Activated T-cell treated with anti-CD3 and anti-CD28 coated beads for 4 hours (primary cell): ENCODE results near the gene SPIN3.
A peak's percentile ranks its signal among the peaks of the same experiment; 100 is the strongest.
"Not testable (repeated sequence)": the region's sequence is repeated elsewhere in the genome, so short reads cannot be mapped to it uniquely, and the experiment has no call there.

Experiments used
- DNase-seq: peaks from one replicate; pipeline ENCODE4 v3.0.0-alpha.2; 2020

SPIN3 gene

DNA sequence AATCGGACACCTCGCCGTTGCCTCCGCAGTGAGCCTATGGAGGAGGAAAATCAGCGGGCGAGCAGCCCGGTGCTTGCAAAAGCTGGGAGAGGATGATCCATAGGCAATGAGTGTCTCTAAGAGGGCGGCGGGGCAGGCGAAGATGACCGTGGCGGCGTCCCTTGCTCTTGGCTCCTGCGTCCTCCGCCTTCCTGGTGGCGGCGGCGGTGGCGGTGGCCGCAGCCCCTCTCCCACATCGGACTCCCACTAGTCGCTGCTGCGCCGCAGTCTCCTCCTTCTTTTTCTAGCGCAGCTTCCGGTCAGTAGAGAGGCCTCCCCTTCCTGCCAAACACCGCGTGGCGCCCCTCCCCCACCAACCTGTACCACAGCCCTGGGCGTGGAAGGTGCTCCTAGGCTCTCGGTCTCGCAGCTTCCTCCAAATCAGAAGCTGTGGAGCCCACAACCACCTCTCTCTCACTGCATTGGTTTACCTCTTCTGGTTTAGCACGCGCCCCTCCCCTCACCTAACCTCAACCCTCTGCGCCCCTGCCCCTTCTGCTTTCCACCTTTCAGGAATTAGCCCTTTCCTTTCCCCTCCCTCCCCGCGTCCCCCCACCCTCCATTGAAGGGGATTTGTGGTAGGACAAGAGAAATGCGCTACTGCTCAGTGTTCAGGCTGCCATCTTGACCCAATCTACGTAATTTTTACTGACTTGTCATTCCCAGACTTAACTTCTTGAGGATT, at the start of gene SPIN3:
TSS of gene SPIN3 (minus strand) at position 271 of the 724 bp plus-strand sequence. CDS start 594 bp downstream, outside the sequence.
- peak; percentile 38 for DNase-seq

DNA sequence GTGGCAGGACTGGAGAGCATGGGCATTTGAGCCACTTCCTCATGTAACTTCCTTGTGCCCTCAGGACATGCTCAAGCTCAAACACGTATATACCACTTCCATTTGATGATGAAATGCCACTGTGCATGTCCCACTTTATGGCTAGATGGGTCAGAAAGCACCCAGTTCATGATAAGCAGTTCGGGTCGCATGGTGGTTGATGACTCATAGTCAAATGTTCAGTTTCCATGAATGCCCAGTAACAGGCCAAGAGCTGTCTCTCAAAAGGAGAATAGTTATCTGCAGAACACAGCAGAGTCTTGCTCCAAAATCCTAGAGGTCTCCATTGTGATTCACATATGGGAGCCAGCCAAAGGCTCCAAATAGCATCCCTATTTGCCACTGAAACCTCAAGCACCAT, 48.9 kb upstream of the SPIN3 start:
- no peak for DNase-seq

DNA sequence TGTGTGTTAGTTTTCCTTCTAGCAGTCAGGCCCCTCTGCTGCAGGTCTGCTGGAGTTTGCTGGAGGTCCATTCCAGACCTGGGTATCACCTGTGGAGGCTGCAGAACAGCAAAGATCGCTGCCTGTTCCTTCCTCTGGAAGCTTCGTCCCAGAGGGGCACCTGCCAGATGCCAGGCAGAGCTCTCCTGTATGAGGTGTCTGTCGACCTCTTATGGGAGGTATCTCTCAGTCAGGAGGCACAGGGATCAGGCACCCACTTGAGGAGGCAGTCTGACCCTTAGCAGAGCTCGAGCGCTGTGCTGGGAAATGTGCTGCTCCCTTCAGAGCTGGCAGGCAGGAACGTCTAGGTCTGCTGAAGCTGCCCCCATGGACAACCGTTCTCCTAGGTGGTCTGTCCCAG, 41.9 kb upstream of the SPIN3 start:
- DNase-seq: not testable (repeated sequence)

DNA sequence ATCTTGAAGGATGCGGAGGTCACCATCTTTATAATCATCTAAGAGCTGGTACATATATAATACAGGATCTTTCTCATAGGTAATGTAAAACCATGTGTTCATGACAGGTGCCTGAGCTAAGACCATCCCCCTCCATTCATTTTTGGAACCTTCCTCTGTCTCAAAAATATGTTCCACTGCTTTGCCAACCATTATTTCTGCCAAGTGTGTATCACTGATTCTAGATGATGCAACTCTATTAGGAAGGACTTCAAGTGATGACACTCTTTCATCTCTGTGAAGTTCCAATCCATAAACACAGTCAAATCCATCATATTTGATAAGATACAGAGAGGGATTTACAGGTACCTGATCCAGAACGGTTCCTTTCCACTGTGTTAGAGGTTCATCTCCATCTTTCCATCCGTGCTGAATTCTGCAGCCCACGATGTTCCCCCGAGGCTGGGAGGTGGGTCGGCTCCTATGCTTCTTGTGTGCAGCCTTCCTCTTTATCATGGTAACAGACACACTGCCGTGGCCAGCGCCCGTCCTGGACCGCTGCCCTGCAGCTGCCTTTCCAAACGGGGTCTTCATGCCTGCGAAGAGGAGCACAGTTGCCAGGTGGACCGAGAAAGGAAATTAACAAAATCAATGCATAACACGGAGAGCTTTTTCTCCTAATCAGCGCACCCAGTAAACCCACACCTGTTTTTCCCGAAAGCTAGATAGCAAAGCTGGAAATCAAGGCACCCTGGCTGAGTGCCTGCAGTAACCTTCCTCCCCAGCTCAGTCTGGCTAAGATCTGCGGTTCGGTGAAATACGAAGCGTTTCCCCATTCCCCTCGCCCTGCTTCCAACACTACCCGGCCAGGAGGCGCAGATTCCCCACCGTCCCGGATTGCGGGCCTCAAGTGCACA, 718 bp downstream of the SPIN3 start:
- no peak for DNase-seq

DNA sequence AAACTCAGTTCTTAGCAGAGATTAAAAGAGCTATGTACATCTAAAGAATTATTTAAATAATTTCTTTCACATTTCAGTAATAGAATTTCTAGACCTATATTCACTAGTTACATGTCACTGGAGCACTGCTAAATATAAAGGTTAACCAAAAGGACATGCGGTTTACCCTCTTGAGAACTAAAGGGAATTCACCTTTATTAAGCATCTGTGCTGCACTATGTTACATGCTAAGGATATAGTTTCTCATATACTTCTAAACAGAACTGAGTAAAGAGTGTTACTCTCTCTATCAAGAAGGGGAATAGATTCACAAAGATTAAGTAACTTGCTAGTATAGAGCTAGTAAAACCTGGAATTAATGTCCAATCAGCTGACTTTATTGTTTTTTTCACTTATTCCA, 7.6 kb downstream of the SPIN3 start:
- DNase-seq: no peak

DNA sequence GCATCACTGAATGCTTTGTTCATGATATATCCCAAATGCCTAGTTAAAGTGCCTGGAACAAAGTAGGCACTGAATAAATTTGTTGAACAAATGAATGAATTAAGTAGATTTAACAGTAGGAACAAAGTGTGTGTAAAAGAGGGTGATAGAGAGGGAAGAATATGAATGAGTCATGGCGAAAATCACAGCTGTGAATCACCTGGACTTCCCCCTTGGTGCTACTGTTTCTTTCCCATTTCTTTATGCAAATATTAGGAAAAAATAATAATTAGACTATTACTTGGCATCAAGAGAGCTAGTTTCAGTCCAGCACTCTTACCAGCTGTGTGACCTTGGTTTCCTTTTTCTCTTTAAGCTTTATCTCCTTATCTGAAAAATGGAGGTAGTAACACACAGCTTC, 9.2 kb downstream of the SPIN3 start:
- no peak for DNase-seq

DNA sequence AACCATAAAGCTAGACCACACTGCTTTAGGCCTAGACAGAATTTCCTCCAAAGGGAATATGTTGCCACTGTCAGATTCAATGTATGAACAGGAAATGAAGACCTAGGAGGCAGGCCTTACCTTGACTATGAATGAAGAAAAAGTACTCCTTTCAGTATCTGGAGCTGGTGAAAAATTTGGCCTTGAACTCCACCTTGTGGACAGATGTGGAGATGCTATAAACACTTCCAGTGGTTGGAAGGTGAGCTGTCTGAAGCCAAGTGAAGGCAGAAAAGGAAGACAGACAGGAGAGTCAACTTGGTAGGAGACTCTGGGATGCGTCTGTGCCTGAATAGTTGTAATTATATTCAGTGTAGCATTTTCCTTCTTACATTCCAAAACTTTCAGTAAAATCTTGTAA, 17.2 kb downstream of the SPIN3 start:
- peak; percentile 24 for DNase-seq

DNA sequence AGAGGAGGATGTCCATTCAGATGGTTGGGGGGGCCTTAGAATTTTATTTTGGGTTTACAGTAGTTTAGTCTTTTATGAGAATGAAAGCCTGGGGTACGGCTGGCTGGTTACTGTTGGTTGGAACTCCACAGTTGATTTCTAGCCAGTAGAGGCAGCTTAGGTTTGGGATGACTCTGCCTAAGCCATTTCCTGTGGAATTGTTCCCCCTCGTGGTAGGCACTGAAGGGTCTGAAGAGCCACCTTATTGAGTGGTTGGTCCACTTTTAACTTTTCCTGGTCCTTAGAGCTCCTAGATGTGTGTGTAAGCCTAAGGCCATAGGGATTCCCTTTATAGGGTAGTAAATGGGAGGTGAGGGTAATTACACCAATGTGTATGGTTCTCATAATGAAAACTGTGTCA, 19.7 kb downstream of the SPIN3 start:
- no peak for DNase-seq

DNA sequence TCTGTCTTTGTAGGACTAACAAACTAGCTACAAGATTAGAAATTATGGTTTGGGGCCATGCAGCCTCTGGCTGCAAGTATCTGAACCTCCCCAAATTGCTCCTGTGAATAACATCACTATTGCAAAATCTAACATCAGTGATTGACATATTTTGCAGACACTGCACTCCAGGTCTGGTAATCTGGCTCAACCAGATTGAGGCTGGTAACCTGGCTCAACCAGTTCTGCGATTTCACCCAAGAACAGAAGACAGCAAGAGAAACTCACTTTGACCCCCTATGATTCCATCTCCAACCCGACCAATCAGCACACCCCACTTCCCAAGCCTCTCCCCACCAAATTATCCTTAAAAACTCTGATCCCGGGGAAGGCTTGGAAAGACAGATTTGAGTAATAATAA, 20.9 kb downstream of the SPIN3 start:
- DNase-seq: no peak

DNA sequence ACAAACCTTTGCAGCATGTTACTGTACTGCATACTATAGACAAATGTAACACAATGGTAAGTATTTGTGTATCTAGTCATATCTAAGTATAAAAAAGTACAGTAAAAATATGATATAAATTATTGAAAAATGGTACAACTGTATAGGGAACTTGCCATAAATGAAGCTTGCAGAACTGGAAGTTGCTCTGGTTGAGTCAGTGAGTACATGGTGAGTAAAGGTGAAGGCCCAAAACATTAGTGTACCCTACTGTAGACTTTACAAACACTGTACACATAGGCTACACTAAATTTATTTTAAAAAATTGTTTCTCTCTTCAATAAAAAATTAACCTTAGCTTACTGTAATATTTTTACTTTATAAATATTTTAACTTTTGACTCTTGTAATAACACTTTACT, 25.8 kb downstream of the SPIN3 start:
- no peak for DNase-seq

DNA sequence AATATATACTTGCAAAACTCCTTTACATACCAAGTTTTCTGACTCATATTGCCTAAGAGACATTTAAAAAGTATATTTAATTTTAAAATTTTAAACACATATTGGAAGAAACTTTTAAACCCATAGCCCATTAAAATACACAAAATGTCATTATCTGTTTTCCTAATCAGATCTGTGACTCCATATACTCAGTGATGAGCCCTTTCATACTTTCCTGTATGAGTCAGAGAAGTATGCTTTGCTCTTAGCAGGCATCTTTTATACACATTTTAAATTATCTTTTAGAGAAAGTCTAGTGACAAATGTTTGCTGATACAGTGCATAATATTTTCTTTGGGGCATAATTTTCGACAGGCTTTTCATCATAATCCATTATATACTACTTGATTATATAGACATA, 26.4 kb downstream of the SPIN3 start:
- DNase-seq: no peak

DNA sequence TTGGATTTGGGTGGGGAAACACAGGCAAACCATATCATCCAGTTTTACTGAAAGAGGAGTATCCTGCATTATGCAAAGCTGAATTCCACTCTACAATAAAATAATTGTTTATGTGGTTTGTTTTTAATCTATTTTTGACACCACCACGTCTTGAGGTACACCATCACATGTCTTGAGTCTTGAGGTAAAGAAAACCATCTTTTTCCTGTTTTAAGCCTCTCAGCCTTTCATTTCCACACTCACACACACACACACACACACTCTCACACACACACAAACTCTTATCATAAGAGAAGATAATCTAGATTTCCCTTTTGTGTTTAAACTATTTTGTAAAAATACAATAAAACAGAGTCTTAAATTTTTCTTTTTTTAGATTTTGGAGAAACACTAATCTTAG, 32.0 kb downstream of the SPIN3 start:
- no peak for DNase-seq

DNA sequence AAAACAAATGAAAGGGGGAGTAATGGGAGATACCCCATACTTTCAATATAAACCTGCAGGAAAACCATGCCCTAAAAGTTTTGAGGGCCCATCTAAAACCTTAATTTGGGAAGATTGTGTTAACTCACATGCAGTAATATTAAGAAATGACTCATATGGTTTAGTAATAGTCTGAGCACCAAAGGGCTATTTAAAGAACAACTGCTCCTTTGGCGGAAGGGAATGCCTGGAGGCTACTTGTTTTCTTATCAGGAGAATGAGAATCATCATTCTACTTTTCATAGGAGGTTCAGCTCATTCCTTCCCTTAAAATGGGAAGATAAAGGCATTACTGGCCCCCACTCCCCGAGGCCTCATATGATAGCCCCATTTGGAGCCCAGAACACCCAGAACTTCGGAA, 47.6 kb downstream of the SPIN3 start:
- DNase-seq: no peak

DNA sequence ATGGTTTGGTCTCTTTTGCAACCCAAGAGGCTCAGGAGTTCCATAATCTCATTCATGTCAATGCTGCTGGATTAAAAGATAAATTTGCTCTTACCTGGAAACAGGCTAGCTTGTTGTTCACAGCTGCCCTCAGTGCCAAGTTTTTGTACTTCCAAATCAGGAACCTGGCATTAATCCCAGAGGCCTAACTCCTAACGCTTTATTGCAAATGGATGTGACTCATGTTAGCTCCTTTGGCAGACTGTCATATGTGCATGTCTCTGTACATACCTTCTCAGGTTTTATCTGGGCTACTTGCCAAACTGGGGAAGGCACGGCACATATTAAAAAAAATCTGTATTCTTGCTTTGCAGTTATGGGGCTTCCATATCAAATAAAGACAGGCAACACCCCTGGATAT, 49.1 kb downstream of the SPIN3 start:
- DNase-seq: not testable (repeated sequence)

DNA sequence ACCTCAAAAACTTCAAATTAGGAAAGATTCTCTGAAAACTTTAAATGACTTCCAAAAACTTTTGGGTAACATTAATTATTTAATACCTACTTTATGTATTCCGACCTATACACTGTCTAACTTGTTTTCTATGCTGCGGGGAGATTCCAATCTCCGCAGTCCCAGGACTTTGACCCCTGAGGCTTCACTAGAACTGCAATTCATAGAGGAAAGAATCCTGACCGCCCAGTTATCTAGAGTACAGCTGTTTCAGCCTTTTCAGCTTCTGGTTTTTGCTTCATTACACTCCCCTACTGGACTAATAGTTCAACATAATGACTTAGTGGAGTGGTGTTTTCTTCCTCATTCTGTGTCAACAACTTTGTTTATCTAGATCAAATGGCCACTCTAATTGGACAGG, 50.1 kb downstream of the SPIN3 start:
- DNase-seq: not testable (repeated sequence)

DNA sequence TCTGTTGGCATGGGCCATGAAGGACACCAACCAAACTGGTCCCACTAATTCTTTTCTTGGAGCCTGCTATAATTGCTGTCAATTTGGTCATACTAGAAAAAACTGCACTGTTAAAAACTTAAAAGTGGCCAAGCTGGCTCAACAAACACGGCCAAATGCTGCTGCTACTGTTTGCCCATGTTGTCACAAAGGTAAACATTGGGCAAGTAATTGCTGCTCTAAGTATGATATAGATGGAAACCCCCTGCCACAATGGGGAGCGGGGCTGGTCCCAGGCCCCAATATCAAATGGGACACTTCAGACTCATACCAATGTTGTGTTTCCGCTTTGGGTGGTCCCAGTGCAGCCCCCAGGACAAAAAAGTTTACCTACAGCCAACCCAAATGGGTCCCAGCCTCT, 52.1 kb downstream of the SPIN3 start:
- no peak for DNase-seq
